ENCODE data around the gene ADD1. TPM values are rescaled to one million over a fixed set of nuclear protein-coding genes. Genes with fewer than 3 reads are reported as not detected.

Gene ADD1
- total and polyA plus RNA-seq, 4 donors = 127 to 400 (median 268) TPM

GRCh38 chr4:2830632-2831610, 12.7 kb upstream of the ADD1 start:
- peaks cover 9 to 83% (median 27%) of the 10 kb centered on the region in 4 donors for H3K36me3 ChIP-seq (ENCODE audit: control insufficient read depth in 4 of 4, insufficient read depth in 4 of 4, low read length in 4 of 4)

GRCh38 chr4:2831611-2832308, 11.9 kb upstream of the ADD1 start:
- peaks cover 9 to 86% (median 24%) of the 10 kb centered on the region in 4 donors for H3K36me3 ChIP-seq (ENCODE audit: control insufficient read depth in 4 of 4, insufficient read depth in 4 of 4, low read length in 4 of 4)
- H3K4me1 ChIP-seq (ENCODE audit: control insufficient read depth in 5 of 5, insufficient read depth in 5 of 5, low read length in 5 of 5) = peaks cover 0 to 4% (median 0%) of the 10 kb centered on the region in 5 donors
- no peak for DNase-seq
- whole genome bisulfite sequencing, 2 donors = 92 to 94% methylated on average over 36 of the region's 36 CpGs
- no peaks in the 10 kb centered on the region for H3K27me3 ChIP-seq (ENCODE audit: control insufficient read depth in 3 of 3, insufficient read depth in 3 of 3, low read length in 2 of 3)
- no peak for TF ChIP-seq CTCF (IDR thresholded peaks at IDR 0.05; ENCODE audit: control extremely low read depth, extremely low read depth)
- H3K9ac ChIP-seq (ENCODE audit: insufficient read depth in 1 of 2, low read length in 2 of 2) = no peak overlapping the region
- H3K9me3 ChIP-seq (ENCODE audit: control insufficient read depth in 4 of 4, insufficient read depth in 3 of 4, low read length in 3 of 4) = no peaks in the 10 kb centered on the region
- H3K4me3 ChIP-seq = no peak overlapping the region
- H3K27ac ChIP-seq (ENCODE audit: low read depth in 1 of 2, low read length in 1 of 2) = no peak overlapping the region
- no peak for ATAC-seq (ENCODE audit: insufficient read depth, low FRiP score)

More at GRCh38 chr4:2830632-2831610, 12.7 kb upstream of the ADD1 start:
- TF ChIP-seq CTCF (IDR thresholded peaks at IDR 0.05; ENCODE audit: control extremely low read depth, extremely low read depth) = no peak
- ATAC-seq (ENCODE audit: insufficient read depth, low FRiP score) (no peak), DNase-seq (peak in 1 of 3 donors; percentile 7)
- Histone ChIP-seq H3K27me3 (ENCODE audit: control insufficient read depth in 3 of 3, insufficient read depth in 3 of 3, low read length in 2 of 3) (no peaks in the 10 kb centered on the region), H3K27ac (ENCODE audit: low read depth in 1 of 2, low read length in 1 of 2) (no peak overlapping the region), H3K4me1 (ENCODE audit: control insufficient read depth in 5 of 5, insufficient read depth in 5 of 5, low read length in 5 of 5) (no peaks in the 10 kb centered on the region), H3K9ac (ENCODE audit: insufficient read depth in 1 of 2, low read length in 2 of 2) (no peak overlapping the region), H3K9me3 (ENCODE audit: control insufficient read depth in 4 of 4, insufficient read depth in 3 of 4, low read length in 3 of 4) (no peaks in the 10 kb centered on the region), H3K4me3 (no peak overlapping the region)
- WGBS, 2 donors = 93% methylated on average over 37 of the region's 37 CpGs

- no peak overlapping the region for H3K9ac ChIP-seq (ENCODE audit: insufficient read depth in 1 of 2, low read length in 2 of 2)
- ATAC-seq (ENCODE audit: insufficient read depth, low FRiP score) (no peak), DNase-seq (no peak)
- no peak for TF ChIP-seq CTCF (IDR thresholded peaks at IDR 0.05; ENCODE audit: control extremely low read depth, extremely low read depth)
- H3K4me1 ChIP-seq (ENCODE audit: control insufficient read depth in 5 of 5, insufficient read depth in 5 of 5, low read length in 5 of 5) = peaks cover 0 to 11% (median 3%) of the 10 kb centered on the region in 5 donors
- H3K4me3 ChIP-seq = no peak overlapping the region
- H3K27ac ChIP-seq (ENCODE audit: low read depth in 1 of 2, low read length in 1 of 2) = no peak overlapping the region
- peaks cover 5 to 79% (median 21%) of the 10 kb centered on the region in 4 donors for H3K36me3 ChIP-seq (ENCODE audit: control insufficient read depth in 4 of 4, insufficient read depth in 4 of 4, low read length in 4 of 4)
- no peaks in the 10 kb centered on the region for H3K27me3 ChIP-seq (ENCODE audit: control insufficient read depth in 3 of 3, insufficient read depth in 3 of 3, low read length in 2 of 3)
- 93 to 97% methylated on average over 20 of the region's 20 CpGs for WGBS, 2 donors
- H3K9me3 ChIP-seq (ENCODE audit: control insufficient read depth in 4 of 4, insufficient read depth in 3 of 4, low read length in 3 of 4) = no peaks in the 10 kb centered on the region
These were observed 11.2 kb upstream of the ADD1 start for GRCh38 chr4:2832309-2832980.
